Fibroblast of the aortic adventitia (primary cell): ENCODE data around the gene CCDC7. TPM values are rescaled to one million over a fixed set of nuclear protein-coding genes. Genes with fewer than 3 reads are reported as not detected.
"Not testable (repeated sequence)": the region's sequence is repeated elsewhere in the genome, so short reads cannot be mapped to it uniquely, and the experiment has no call there.

Source experiments
- DNase-seq: peaks from one replicate; pipeline ENCODE4 v3.0.0-alpha.2; 2010; ENCODE audit warnings: low read depth
- H3K4me3 ChIP-seq: 2 replicates; pipeline ENCODE4 v1.5.1; 2011; ENCODE audit warnings: low read depth, mild to moderate bottlenecking, control low read depth, low read length, moderate library complexity
- total RNA-seq: library from RNA; depleted of rRNA; stranded (reverse); fragments of >200 nt; gene quantifications from 2 replicates; pipeline ENCODE4 v1.2.3, GENCODE V29; 2012; ENCODE audit warnings: low replicate concordance
- TF ChIP-seq, protein P1 (sequence below): IDR thresholded peaks from 2 replicates; pipeline ENCODE4 v1.5.1; 2011; ENCODE audit warnings: mild to moderate bottlenecking, low read length, control low read depth, inconsistent platforms; ENCODE audit not compliant: insufficient read depth

Gene CCDC7
- total RNA-seq, 1 donor, result 15.4 TPM

- DNase-seq, result peak; percentile 74
- TF ChIP-seq, protein P1, sequence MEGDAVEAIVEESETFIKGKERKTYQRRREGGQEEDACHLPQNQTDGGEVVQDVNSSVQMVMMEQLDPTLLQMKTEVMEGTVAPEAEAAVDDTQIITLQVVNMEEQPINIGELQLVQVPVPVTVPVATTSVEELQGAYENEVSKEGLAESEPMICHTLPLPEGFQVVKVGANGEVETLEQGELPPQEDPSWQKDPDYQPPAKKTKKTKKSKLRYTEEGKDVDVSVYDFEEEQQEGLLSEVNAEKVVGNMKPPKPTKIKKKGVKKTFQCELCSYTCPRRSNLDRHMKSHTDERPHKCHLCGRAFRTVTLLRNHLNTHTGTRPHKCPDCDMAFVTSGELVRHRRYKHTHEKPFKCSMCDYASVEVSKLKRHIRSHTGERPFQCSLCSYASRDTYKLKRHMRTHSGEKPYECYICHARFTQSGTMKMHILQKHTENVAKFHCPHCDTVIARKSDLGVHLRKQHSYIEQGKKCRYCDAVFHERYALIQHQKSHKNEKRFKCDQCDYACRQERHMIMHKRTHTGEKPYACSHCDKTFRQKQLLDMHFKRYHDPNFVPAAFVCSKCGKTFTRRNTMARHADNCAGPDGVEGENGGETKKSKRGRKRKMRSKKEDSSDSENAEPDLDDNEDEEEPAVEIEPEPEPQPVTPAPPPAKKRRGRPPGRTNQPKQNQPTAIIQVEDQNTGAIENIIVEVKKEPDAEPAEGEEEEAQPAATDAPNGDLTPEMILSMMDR, result no peak
- H3K4me3 ChIP-seq, result no peak overlapping the region
Measured at GRCh38 chr10:32692174-32692573, 246.2 kb downstream of the CCDC7 start.

DNA sequence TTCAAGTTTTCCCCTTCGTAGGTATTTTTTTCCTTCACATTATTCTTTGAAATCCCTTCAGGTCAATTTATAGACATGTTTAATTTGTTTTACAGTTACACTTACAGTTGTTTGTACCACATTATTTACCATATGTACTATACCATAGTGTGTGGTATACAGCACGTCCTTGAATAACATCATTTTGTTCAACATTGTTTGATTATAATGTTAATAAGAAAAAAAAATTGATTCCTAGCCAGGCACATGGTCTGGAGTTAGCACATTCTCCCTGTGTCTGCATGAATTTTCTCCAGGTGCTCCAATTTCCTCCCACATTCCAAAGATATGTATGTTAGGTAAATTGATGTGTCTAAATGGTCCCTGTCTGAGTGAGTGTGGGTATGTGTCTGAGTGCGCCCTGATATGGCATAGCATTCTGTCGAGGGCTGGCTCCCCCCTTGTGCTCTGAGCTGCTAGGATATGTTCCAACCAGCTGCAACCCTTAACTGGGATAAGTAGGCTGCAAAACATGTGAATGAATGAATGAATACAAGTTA lies 247.6 kb downstream of the CCDC7 start:
- DNase-seq, result no peak
- TF ChIP-seq, protein P1, result no peak
- H3K4me3 ChIP-seq, result no peak overlapping the region

GRCh38 chr10:32699683-32700082 lies 253.7 kb downstream of the CCDC7 start:
- not testable (repeated sequence) for DNase-seq, H3K4me3 ChIP-seq

DNA sequence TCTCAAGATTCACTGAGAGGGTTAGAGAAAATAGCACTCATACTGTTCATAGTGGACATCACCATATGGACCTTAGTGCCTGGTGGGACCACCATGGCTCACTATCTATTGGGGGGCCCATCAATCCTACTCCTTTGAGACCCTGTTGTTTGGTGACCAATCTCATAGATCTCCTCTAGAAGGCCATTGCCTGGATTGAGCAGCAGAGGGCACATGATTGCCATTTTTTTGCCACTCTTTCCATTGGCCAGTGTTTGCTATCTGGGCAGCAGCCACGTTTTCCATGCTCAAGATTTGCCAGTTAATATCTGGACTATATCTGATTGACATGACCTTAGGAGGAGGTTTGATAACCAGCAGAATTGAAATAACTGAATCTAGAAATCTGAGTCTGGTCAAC lies 267.6 kb downstream of the CCDC7 start:
- no peak for DNase-seq
- TF ChIP-seq, protein P1, result peak; percentile 17
- no peak overlapping the region for H3K4me3 ChIP-seq

DNA sequence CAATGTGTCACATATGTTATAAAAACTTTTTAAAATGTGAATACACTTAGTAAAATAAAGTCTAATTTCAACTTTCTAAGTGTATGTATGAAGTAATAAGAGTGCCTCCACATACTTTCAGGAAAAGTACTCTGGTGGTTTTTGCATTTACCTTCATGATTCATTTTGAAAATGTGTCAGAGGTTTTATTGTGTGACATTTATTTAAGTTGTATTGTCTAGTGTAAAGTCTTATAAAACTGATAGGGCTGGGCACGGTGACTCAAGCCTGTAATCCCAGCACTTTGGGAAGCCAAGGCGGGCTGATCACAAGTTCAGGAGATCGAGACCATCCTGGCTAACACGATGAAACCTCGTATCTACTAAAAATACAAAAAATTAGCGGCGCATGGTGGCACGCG lies 285.6 kb downstream of the CCDC7 start:
- no peak overlapping the region for H3K4me3 ChIP-seq
- no peak for DNase-seq
- TF ChIP-seq, protein P1, result no peak

GRCh38 chr10:32738958-32739357 lies 293.0 kb downstream of the CCDC7 start:
- DNase-seq, result no peak
- TF ChIP-seq, protein P1, result no peak
- no peak overlapping the region for H3K4me3 ChIP-seq

GRCh38 chr10:32744321-32744720 lies 298.4 kb downstream of the CCDC7 start:
- H3K4me3 ChIP-seq, result no peak overlapping the region
- DNase-seq, result no peak
- TF ChIP-seq, protein P1, result no peak

GRCh38 chr10:32746869-32747268 lies 300.9 kb downstream of the CCDC7 start:
- TF ChIP-seq, protein P1, result no peak
- DNase-seq, result no peak
- H3K4me3 ChIP-seq, result no peak overlapping the region
